GM13977 (cell line): ENCODE data around the gene OR1F1.

Source experiments
- DNase-seq: peaks from one replicate; pipeline ENCODE4 v3.0.0; 2012; ENCODE audit warnings: low spot score
- CTCF ChIP-seq: IDR thresholded peaks from 2 replicates; pipeline ENCODE4 v1.5.1; 2012; ENCODE audit warnings: mild to moderate bottlenecking, control low read depth; ENCODE audit not compliant: insufficient read depth; ENCODE audit errors: extremely low read depth, missing control alignments
- in situ Hi-C: fragments of 300-500 bp; cut with MboI; formaldehyde crosslinking; loops from one replicate; pipeline ENCODE4 v1.12.0; 2022; ENCODE audit warnings: low sequenced_read_pairs, low pct_unique_long_range_greater_than_20kb, mixed read lengths, inconsistent platforms; ENCODE audit not compliant: unreplicated experiment

Gene OR1F1

GRCh38 chr16:3147046-3147756, 40.8 kb upstream of the OR1F1 start:
- in situ Hi-C loops: no loop called here
- no peak for DNase-seq
- no peak for TF ChIP-seq CTCF

- DNase-seq: no peak
- in situ Hi-C loops: no loop called here
- TF ChIP-seq CTCF: no peak
These were observed 40.3 kb upstream of the OR1F1 start for GRCh38 chr16:3147757-3148104.

GRCh38 chr16:3148256-3149192, 39.5 kb upstream of the OR1F1 start:
- in situ Hi-C loops: no loop called here
- TF ChIP-seq CTCF: no peak
- DNase-seq: no peak

- in situ Hi-C loops: no loop called here
- DNase-seq: no peak
- TF ChIP-seq CTCF: no peak
These were observed 38.8 kb upstream of the OR1F1 start for GRCh38 chr16:3149193-3149530.

GRCh38 chr16:3149630-3150345, 38.2 kb upstream of the OR1F1 start:
- DNase-seq: peak; percentile 81

More at GRCh38 chr16:3149630-3150345, 38.2 kb upstream of the OR1F1 start:
- in situ Hi-C loops: no loop called here
- TF ChIP-seq CTCF: peak; percentile 78
